GM23338 (cell line): ENCODE results near the gene LACRT. TPM values are rescaled to one million over a fixed set of nuclear protein-coding genes. Genes with fewer than 3 reads are reported as not detected.

Source experiments
- ATAC-seq: fragments of 200-7000 bp; cut with Tn5 transposase; 3 replicates; pipeline ENCODE4 v1.9.1; 2020
- DNase-seq: peaks from one replicate; pipeline ENCODE4 v3.0.0-alpha.2; 2015; ENCODE audit warnings: low spot score
- H2AFZ ChIP-seq: fragments of 200-600 bp; sonication (generic); 2 replicates; pipeline ENCODE4 v1.8.0; 2016; ENCODE audit warnings: antibody characterized with exemption, mild to moderate bottlenecking, moderate library complexity
- H3F3A ChIP-seq: fragments of 200-600 bp; sonication (generic); replicated peaks from 2 replicates; pipeline ENCODE4 v1.8.0; 2017; ENCODE audit warnings: antibody characterized with exemption, mixed run types, low read depth
- H3K27ac ChIP-seq: fragments of 200-600 bp; sonication (generic); 2 replicates; pipeline ENCODE4 v1.6.1; 2016; ENCODE audit warnings: low read depth
- H3K27me3 ChIP-seq: fragments of 200-600 bp; sonication (generic); 2 replicates; pipeline ENCODE4 v1.8.0; 2016; ENCODE audit warnings: mild to moderate bottlenecking, mixed run types, moderate library complexity; ENCODE audit not compliant: insufficient read depth
- H3K36me3 ChIP-seq: fragments of 200-600 bp; sonication (generic); 2 replicates; pipeline ENCODE4 v1.8.0; 2016; ENCODE audit warnings: mild to moderate bottlenecking; ENCODE audit not compliant: insufficient read depth
- H3K4me1 ChIP-seq: fragments of 200-600 bp; sonication (generic); 2 replicates; pipeline ENCODE4 v1.8.0; 2016; ENCODE audit warnings: mild to moderate bottlenecking, moderate library complexity; ENCODE audit not compliant: insufficient read depth
- H3K4me2 ChIP-seq: fragments of 200-600 bp; sonication (generic); 2 replicates; pipeline ENCODE4 v1.7.1; 2017; ENCODE audit warnings: mixed run types
- H3K4me3 ChIP-seq: fragments of 200-600 bp; sonication (generic); 2 replicates; pipeline ENCODE4 v1.6.1; 2016; ENCODE audit warnings: mixed run types
- H3K79me2 ChIP-seq: fragments of 200-600 bp; sonication (generic); replicated peaks from 2 replicates; pipeline ENCODE4 v1.8.0; 2017; ENCODE audit warnings: mild to moderate bottlenecking; ENCODE audit not compliant: insufficient read depth
- H3K9me2 ChIP-seq: fragments of 200-600 bp; sonication (generic); 2 replicates; pipeline ENCODE4 v1.8.0; 2017; ENCODE audit not compliant: insufficient read depth
- H4K20me1 ChIP-seq: fragments of 200-600 bp; sonication (generic); replicated peaks from 2 replicates; pipeline ENCODE4 v1.8.0; 2017; ENCODE audit warnings: mild to moderate bottlenecking; ENCODE audit not compliant: insufficient read depth
- H3K27ac Mint-ChIP-seq: 2 replicates; pipeline ENCODE4 v1.8.0; 2020; ENCODE audit warnings: inconsistent platforms, mild to moderate bottlenecking, moderate library complexity, mixed read lengths
- H3K27me3 Mint-ChIP-seq: 3 replicates; pipeline ENCODE4 v1.8.0; 2022; ENCODE audit warnings: low read depth, mild to moderate bottlenecking, moderate library complexity, mixed read lengths, inconsistent platforms; ENCODE audit not compliant: insufficient read depth, poor library complexity
- H3K36me3 Mint-ChIP-seq: 3 replicates; pipeline ENCODE4 v1.8.0; 2021; ENCODE audit warnings: low read depth, mild to moderate bottlenecking, inconsistent platforms, moderate library complexity, mixed read lengths
- H3K4me1 Mint-ChIP-seq: 3 replicates; pipeline ENCODE4 v1.8.0; 2020; ENCODE audit warnings: mild to moderate bottlenecking, inconsistent platforms, mixed read lengths
- H3K4me3 Mint-ChIP-seq: 3 replicates; pipeline ENCODE4 v1.8.0; 2021; ENCODE audit warnings: moderate library complexity, mild to moderate bottlenecking, inconsistent platforms, mixed read lengths
- H3K9me3 Mint-ChIP-seq: 3 replicates; pipeline ENCODE4 v1.8.0; 2020; ENCODE audit warnings: moderate library complexity, mild to moderate bottlenecking, inconsistent platforms, mixed read lengths
- CREB1 ChIP-seq: fragments of 250-450 bp; sonication (Bioruptor Pico); IDR thresholded peaks from 2 replicates; pipeline ENCODE4 v1.5.0; 2020; ENCODE audit warnings: low read depth, mild to moderate bottlenecking, moderate library complexity
- CTCF ChIP-seq, 2 experiments: fragments of 200-600 bp in 1 of 2; sonication (generic) in 1 of 2; conservative IDR thresholded peaks; 2 replicates each; pipeline versions ENCODE4 v1.5.1 to v1.6.1; 2016 to 2017; ENCODE audit warnings: antibody characterized with exemption in 2 of 2, low read depth in 2 of 2, mild to moderate bottlenecking in 2 of 2, moderate library complexity in 1 of 2
- ETS1 ChIP-seq: IDR thresholded peaks from 2 replicates; pipeline ENCODE4 v1.6.1; 2016; ENCODE audit warnings: antibody characterized with exemption
- EZH2 ChIP-seq: fragments of 200-600 bp; sonication (generic); IDR thresholded peaks from one replicate; pipeline ENCODE4 v1.8.0; 2017; ENCODE audit warnings: antibody characterized with exemption, mild to moderate bottlenecking, low read depth; ENCODE audit not compliant: unreplicated experiment
- EZH2phosphoT487 ChIP-seq: fragments of 200-600 bp; sonication (generic); IDR thresholded peaks from one replicate; pipeline ENCODE4 v1.8.1; 2018; ENCODE audit warnings: antibody characterized with exemption; ENCODE audit not compliant: unreplicated experiment
- JUNB ChIP-seq: IDR thresholded peaks from one replicate; pipeline ENCODE4 v1.6.1; 2016; ENCODE audit warnings: antibody characterized with exemption; ENCODE audit not compliant: unreplicated experiment
- NANOG ChIP-seq: IDR thresholded peaks from 2 replicates; pipeline ENCODE4 v1.6.1; 2016; ENCODE audit warnings: antibody characterized with exemption, borderline replicate concordance
- POLR2AphosphoS5 ChIP-seq: IDR thresholded peaks from 2 replicates; pipeline ENCODE4 v1.6.1; 2016; ENCODE audit warnings: antibody characterized with exemption, low read depth
- STAT1 ChIP-seq: IDR thresholded peaks from one replicate; pipeline ENCODE4 v1.6.1; 2016; ENCODE audit warnings: antibody characterized with exemption; ENCODE audit not compliant: unreplicated experiment
- ZNF114 ChIP-seq: fragments of 250-450 bp; sonication (Bioruptor Pico); IDR thresholded peaks from 2 replicates; pipeline ENCODE4 v1.5.0; 2020; ENCODE audit warnings: mild to moderate bottlenecking, moderate library complexity
- ZNF331 ChIP-seq: fragments of 250-450 bp; sonication (Bioruptor Pico); IDR thresholded peaks from 2 replicates; pipeline ENCODE4 v1.5.0; 2020; ENCODE audit warnings: low read depth, mild to moderate bottlenecking, moderate library complexity
- ZNF462 ChIP-seq: fragments of 250-450 bp; sonication (Bioruptor Pico); IDR thresholded peaks from 2 replicates; pipeline ENCODE4 v1.5.0; 2020; ENCODE audit warnings: mild to moderate bottlenecking, moderate library complexity
- polyA plus RNA-seq: library from polyadenylated mRNA; unstranded; fragments of >200 nt; fragmentation: Nextera tagmentation; extraction: Ambion mirVana; gene quantifications from 2 replicates; pipeline ENCODE4 v1.2.1, GENCODE V29; 2016
- total RNA-seq: library from RNA; depleted of rRNA; stranded (reverse); fragments of >200 nt; shearing (Covaris generic); gene quantifications from 2 replicates; pipeline ENCODE4 v1.2.3, GENCODE V29; 2014
- TF ChIP-seq, protein P1 (sequence below): IDR thresholded peaks from one replicate; pipeline ENCODE4 v1.6.1; 2018; ENCODE audit warnings: antibody characterized with exemption; ENCODE audit not compliant: unreplicated experiment

Gene LACRT
- total and polyA plus RNA-seq, 2 experiments from 2014 or later, result not detected

GRCh38 chr12:54649825-54650224 is 15.1 kb upstream of the LACRT start:
- no peaks in the 10 kb centered on the region for H3K9me2 ChIP-seq
- H3K4me1 ChIP-seq, result no peaks in the 10 kb centered on the region
- H3K4me1 Mint-ChIP-seq, result peaks cover 4% of the 10 kb centered on the region; the same call in 2 of the 3 replicates
- no peaks in the 10 kb centered on the region for H3F3A ChIP-seq
- no peak for TF ChIP-seq ETS1
- no peak for TF ChIP-seq JUNB
- TF ChIP-seq CREB1 (CRISPR knock-in tag), result no peak
- TF ChIP-seq CTCF (conservative IDR thresholded peaks at IDR 0.05; ENCODE audit: low read depth in 2 of 2), result no peak
- no peak for TF ChIP-seq STAT1
- no peak for TF ChIP-seq NANOG
- TF ChIP-seq, protein P1, sequence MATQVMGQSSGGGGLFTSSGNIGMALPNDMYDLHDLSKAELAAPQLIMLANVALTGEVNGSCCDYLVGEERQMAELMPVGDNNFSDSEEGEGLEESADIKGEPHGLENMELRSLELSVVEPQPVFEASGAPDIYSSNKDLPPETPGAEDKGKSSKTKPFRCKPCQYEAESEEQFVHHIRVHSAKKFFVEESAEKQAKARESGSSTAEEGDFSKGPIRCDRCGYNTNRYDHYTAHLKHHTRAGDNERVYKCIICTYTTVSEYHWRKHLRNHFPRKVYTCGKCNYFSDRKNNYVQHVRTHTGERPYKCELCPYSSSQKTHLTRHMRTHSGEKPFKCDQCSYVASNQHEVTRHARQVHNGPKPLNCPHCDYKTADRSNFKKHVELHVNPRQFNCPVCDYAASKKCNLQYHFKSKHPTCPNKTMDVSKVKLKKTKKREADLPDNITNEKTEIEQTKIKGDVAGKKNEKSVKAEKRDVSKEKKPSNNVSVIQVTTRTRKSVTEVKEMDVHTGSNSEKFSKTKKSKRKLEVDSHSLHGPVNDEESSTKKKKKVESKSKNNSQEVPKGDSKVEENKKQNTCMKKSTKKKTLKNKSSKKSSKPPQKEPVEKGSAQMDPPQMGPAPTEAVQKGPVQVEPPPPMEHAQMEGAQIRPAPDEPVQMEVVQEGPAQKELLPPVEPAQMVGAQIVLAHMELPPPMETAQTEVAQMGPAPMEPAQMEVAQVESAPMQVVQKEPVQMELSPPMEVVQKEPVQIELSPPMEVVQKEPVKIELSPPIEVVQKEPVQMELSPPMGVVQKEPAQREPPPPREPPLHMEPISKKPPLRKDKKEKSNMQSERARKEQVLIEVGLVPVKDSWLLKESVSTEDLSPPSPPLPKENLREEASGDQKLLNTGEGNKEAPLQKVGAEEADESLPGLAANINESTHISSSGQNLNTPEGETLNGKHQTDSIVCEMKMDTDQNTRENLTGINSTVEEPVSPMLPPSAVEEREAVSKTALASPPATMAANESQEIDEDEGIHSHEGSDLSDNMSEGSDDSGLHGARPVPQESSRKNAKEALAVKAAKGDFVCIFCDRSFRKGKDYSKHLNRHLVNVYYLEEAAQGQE, result no peak
- TF ChIP-seq ZNF462, result no peak
- TF ChIP-seq ZNF331 (CRISPR knock-in tag), result no peak
- no peak for TF ChIP-seq EZH2phosphoT487
- no peak for TF ChIP-seq EZH2
- no peak for TF ChIP-seq POLR2AphosphoS5
- no peak for TF ChIP-seq ZNF114 (CRISPR knock-in tag)
- H3K27me3 Mint-ChIP-seq, result no peaks in the 10 kb centered on the region
- H3K9me3 Mint-ChIP-seq, result no peaks in the 10 kb centered on the region
- no peaks in the 10 kb centered on the region for H3K36me3 Mint-ChIP-seq
- no peak overlapping the region for H3K4me3 ChIP-seq
- ATAC-seq, result no peak
- no peak for DNase-seq
- no peak overlapping the region for H3K4me2 ChIP-seq
- no peaks in the 10 kb centered on the region for H4K20me1 ChIP-seq
- no peaks in the 10 kb centered on the region for H3K36me3 ChIP-seq
- H2AFZ ChIP-seq, result no peak overlapping the region
- H3K27ac Mint-ChIP-seq, result no peak overlapping the region
- H3K27me3 ChIP-seq, result no peaks in the 10 kb centered on the region
- H3K27ac ChIP-seq, result no peak overlapping the region
- H3K79me2 ChIP-seq, result no peaks in the 10 kb centered on the region
- no peak overlapping the region for H3K4me3 Mint-ChIP-seq
